CD4-positive, alpha-beta T cell treated with Interleukin-4 for 4 hours (primary cell): ENCODE results near the gene C4orf50.
"Not testable (repeated sequence)": the region's sequence is repeated elsewhere in the genome, so short reads cannot be mapped to it uniquely, and the experiment has no call there.

Experiments used
- DNase-seq: peaks from one replicate; pipeline ENCODE4 v3.0.0-alpha.2; 2020

Gene C4orf50

DNA sequence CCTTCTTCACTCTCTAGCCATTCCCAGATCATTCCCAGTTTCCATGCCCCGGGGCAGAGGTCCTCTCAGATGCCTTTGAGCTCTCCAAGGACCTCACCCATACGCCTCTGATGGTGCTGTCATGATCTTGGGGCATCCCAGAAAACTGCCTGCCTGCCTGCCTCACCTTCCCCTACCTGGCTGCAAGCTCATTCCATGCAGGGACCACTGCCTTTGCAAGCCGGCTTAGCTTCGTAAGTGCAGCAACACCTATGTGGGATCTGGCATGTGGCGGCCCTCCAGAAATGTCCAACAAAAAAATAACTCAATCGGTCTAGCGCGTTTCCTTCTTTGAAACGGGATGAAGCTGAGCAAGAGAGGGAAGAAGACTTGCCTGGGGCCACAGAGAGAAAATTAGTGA is 53.0 kb downstream of the C4orf50 start:
- no peak for DNase-seq

- no peak for DNase-seq
Measured at GRCh38 chr4:5964030-5964429, 54.2 kb downstream of the C4orf50 start.

DNA sequence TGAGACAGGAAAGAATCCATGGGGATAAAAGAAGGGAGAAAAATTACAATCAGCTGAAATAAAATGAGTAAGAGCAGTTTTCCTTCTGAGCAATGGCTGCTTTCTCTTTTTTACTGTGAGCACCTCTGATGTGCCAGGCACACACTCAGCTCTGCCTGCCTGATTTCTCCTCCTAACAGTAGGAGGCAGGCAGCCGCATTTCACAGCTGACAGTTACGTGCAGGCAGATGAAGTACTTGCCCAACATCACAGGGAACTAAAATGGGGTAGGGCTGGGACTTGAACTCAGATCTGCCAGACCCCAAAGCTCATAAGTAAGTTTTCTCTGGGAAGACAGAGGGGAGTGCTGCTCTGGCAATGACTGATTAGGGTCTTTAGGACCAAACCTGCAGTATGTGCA is 54.6 kb downstream of the C4orf50 start:
- DNase-seq, result no peak

GRCh38 chr4:5962416-5962815 is 55.8 kb downstream of the C4orf50 start:
- no peak for DNase-seq

DNA sequence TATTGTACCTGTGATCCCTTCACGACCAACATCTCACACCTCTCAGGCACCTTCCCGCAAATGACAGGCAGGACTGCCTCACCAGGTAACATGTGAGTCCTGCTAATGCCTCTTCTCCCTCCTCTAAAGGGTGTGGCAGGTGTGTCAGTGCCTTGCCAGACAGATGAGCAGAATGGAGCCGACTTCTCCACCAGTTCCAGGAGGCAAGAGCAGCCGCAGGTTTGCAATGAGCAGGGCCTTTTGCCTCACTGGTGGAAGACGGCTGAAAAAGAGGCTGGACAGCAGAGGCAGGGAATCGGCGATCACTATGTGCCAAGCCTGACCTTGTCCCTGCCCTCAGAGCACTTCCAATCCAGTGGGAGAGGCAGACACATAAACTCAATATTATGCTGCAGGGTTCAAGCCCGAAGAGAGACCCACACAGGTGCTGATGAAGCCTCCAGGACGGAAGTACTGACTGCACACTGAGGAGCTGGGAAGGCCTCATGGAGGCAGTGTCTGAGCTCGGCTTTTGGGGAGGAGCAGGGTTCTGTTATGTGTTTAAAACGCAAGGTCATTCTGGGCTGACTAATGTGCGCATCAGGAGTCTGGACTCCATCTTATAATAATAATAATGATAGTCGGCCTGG is 57.9 kb downstream of the C4orf50 start:
- DNase-seq, result no peak

DNA sequence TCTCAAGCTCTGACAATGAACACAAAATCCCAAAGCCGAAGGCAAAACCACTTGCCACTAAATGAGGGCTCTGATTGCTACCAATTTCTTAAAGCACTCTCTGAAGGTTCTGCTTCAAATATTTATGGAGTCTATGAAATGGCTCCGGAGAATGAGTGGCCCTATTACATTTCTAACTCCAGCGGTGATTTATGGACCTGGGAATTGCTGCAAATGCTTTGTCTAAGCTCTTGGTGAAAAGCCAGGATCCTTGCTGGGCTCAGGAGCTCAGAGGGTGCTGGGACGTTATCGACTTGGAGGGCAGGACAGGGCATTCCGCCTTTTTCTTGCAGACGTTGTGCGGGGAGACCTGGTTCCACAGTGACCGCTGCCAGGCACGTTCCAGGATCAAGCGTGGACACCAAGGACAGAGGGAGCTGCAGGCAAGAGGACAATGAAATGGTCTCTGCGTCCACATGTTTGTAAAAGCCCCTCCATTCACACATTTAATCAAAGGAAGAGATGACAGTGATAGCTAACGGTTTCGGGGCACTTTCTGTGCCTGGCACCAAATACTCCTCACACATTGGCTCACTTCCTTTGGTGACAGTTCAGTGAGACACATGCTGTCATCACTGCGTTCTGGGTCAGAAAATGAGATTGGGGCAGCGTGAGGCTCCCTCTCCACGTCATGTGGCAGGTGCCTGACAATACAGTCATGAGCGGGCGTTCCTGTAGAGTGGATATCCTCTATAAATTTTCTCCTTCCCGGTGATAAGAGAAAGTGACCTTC is 58.8 kb downstream of the C4orf50 start:
- DNase-seq, result no peak

- DNase-seq, result no peak
Measured at GRCh38 chr4:5958199-5958735, 60.0 kb downstream of the C4orf50 start.

GRCh38 chr4:5957076-5957475 is 61.2 kb downstream of the C4orf50 start:
- DNase-seq, result no peak

DNA sequence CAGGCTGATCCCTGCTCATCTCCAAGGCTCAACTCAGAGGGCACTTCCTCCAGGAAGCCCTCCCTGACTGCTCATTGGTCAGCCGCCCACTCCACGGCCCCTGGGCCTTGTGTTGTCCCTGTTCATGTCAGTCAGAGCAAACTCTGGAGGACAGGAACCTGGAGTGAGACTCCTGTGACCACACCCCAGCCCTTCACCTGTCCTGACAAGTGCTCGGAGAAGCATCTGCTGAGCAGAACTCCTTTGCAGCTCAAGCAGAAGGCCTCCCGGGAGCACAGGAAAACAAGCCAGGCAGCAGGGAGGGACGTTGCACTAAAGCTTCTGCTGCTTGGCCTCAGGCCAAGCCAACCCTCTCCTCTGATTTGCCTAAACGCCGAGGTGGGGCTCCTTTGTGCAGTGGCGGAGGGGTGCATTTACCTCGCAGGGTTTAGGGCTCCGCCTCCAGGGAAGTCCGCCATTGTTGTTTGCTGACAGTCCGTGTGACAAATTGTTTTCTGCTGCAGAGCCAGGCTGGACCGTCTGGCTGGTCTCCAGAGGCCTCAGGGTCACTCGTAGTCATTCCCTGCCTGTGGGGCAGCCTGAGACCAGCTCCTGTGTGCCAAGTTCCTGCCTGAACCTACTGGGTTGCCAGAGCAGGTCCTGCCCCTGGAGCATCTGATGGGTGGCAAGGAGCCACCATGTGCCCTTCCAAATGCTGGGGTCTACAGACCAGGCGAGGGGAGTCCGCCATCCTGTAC is 61.8 kb downstream of the C4orf50 start:
- DNase-seq, result no peak

- DNase-seq, result no peak
Measured at GRCh38 chr4:5955856-5956255, 62.4 kb downstream of the C4orf50 start.

- no peak for DNase-seq
Measured at GRCh38 chr4:5955201-5955821, 62.9 kb downstream of the C4orf50 start.

DNA sequence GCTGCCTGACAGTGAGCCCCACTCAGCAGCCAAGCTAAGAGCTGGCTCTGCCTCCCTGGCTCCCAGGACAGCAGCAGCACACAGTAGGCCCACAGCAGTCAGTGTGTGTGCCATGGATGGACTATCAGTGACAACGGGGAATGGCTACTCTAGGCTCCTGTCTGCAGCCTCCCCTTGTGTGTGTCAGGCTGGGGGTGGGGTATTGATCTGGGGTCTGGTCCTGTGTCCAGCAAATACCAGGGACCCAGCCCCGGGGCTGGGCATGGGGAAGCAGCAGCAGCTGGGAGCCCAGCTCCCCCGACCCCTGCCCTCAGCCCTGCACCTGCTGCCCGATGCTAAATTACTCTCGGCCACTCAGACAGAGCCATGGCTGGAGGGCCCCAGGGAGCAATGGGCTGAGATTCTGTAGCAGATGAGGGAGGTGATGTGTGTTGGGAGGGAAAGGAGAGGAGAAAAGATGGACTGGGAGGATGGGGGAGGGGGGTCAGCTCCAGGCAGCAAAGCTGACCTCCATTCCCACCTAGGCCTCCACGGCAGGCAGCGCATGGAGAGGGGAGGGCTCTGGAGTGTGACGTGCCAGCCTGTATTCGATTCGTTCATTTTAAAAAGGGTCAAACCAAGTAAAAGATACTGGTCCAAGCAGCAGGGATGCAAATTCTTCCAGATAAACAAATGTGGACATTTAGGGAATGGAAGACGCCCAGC is 64.0 kb downstream of the C4orf50 start:
- no peak for DNase-seq

DNA sequence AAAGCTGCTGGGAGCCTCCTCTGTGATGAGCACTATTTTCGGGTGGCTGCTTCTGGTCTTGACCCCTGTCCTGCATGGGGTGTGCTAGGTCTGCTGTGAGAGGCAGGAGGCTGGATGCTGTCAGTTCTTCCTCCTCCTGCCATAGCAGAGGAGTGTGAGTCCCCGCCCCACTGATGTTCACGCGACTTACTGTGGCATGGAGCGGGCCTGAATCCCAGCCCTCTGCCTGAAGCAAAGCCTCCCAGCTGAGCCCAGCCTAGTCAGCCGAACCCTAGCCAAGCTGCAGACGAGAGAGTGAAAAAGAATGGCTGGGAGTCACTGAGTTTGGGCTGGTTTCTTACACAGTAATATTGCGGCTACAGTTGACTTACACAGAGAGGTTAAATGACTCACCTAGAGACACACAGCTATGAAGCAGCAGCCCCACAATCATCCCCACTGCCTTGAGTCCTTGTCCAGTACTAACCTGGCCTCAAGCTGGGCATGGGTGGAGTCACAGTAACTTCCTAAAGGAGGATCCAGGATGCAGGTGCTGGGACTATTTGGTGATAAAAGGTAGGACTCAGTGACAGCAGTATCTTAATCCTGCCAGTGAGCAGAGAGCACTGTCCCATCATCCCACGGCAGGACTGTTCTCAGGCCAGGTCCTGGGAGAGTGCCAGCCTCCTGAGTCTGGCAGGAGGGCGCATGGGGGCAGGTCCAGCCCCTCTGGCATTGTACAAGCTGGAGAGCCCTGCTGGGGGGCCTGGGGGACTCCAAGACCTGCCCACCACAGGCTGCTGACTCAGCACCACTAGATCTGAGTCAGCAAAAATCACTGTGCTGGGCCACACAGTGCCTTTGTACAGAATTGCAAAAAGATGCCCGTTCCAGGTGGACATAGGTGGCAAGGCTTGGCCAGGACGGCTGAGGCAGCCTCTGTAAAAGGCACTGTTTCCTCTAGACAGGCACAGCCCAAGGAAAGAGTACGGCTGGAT is 65.0 kb downstream of the C4orf50 start:
- DNase-seq, result no peak

DNA sequence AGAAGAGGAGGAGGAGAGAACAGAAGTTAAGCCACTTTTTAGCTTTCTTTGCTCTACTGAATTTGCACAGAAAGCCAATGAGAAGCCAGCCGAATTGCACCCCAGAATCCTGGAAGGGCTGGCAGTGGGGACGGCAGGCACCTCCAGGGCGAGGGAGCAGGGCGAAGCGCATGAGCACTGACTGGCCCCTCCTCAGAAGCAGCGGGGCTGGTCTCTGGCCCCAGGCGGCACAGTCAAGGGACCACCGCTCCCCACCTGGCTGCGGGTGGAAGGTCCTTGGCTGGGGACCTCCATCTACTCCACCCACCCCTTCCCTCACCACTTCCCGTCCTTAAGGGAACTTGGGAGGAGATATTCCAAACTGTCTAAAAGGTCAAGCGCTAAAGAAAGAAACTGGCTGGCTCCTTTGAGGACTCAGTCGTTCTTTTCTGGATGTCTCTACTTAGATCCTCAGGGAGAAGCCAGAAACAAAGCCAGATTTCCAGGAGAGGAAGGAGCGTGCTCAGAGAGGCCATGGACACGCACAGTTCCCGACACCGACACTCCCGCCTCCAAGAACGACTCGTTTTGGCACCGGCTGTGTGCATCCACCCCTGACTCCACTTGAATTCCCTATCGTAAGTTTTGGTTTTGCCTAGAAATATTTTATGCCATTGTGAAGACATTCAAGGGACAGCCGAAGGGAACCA is 65.8 kb downstream of the C4orf50 start:
- no peak for DNase-seq

DNA sequence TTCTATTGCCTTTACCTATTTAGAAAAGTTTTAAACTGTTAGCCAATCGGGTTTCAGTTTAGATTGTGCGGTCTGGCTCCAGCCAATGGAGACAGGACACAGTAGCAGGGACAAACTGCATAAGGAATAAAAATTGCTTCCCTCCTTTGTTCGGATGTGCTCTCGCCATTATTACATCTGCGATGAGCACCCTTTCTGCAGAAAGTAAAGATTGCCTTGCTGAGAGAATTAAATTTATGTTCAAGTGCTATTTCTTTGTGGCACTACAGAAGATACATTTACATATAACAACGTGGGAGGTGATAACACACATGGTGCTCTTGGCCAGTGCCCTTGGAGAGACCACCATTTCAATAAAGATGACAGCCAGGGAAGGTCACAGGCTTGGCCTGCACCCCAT is 71.6 kb downstream of the C4orf50 start:
- not testable (repeated sequence) for DNase-seq

DNA sequence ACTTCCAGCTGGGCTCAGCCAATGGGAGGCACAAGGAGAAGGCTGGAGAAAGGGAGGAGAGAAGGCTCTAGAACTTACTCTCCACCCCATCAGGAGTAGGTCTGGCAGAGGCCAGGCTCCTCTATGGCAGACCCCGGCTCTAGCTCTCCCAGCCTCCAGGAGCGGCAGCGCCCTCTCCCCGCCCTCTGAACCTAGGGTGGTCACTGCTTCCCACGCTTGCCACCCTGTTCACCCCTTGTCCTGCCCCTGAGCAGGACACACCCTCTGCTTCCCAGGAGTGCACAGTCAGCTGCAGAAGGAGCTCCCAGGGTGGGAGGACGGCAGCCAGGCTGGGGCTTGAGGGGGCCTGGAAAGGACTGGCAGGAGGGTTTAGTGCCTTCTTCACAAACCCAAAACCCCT is 72.3 kb downstream of the C4orf50 start:
- DNase-seq, result no peak

DNA sequence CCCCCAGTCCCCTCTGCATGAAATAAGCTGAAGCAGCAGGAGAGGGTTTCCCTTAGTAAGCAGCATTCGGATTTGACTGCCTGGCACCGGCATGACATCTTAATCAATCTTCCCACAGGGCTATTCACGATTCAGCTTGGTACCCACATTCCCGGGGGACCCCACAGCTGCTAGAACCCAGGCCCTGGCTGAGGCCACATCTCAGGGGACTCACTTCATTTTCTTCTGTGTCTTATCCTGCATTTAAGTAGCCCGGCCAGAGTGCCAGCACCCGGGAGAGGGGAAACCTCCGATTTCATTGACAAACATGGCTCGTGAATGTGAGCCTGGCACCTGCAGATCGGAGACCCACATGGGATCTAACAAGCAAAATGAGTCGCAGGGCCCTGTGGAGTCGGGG is 73.1 kb downstream of the C4orf50 start:
- DNase-seq, result no peak

DNA sequence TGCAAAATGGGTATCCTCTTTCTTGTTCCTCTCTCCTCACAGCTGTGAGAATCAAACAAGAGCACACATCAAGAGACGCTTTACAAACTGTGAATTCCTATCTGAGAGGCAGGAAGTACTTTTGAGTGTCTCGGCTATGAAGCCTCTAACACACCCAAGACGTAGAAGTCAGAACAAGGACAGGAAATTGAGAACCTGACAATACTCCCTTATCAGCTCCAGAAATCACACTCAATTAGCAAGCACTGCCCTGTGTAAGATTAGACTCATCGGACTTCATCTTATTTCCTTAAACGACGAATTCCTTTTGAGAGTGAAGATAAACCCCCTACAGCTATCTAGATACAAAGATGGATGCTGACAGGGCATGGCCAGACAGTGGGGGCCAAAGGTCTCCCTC is 74.7 kb downstream of the C4orf50 start:
- DNase-seq, result no peak

GRCh38 chr4:5942947-5943346 is 75.3 kb downstream of the C4orf50 start:
- DNase-seq, result no peak

GRCh38 chr4:5941601-5942000 is 76.6 kb downstream of the C4orf50 start:
- no peak for DNase-seq
